SJSA1 (cell line): ENCODE results near the gene PPARG. TPM values are rescaled to one million over a fixed set of nuclear protein-coding genes. Genes with fewer than 3 reads are reported as not detected.
"Not testable (repeated sequence)": the region's sequence is repeated elsewhere in the genome, so short reads cannot be mapped to it uniquely, and the experiment has no call there.

Experiments
- DNase-seq, 2 experiments: peaks; one replicate each; pipeline ENCODE4 v3.0.0-alpha.2; 2015 to 2020; ENCODE audit warnings: low spot score in 2 of 2, low read depth in 1 of 2
- H3K27ac ChIP-seq: fragments of 250-450 bp; sonication (Bioruptor Pico); 2 replicates; pipeline ENCODE4 v1.5.1; 2020; ENCODE audit warnings: mild to moderate bottlenecking, moderate library complexity
- H3K27me3 ChIP-seq: fragments of 250-450 bp; sonication (Bioruptor Pico); replicated peaks from 2 replicates; pipeline ENCODE4 v1.5.1; 2020; ENCODE audit warnings: mild to moderate bottlenecking, moderate library complexity
- H3K36me3 ChIP-seq: fragments of 250-450 bp; sonication (Bioruptor Pico); 2 replicates; pipeline ENCODE4 v1.5.1; 2020; ENCODE audit warnings: mild to moderate bottlenecking
- H3K4me1 ChIP-seq: fragments of 250-450 bp; sonication (Bioruptor Pico); replicated peaks from 2 replicates; pipeline ENCODE4 v1.6.1; 2021; ENCODE audit warnings: mild to moderate bottlenecking
- H3K4me3 ChIP-seq: fragments of 250-450 bp; sonication (Bioruptor Pico); 2 replicates; pipeline ENCODE4 v1.5.1; 2020; ENCODE audit warnings: mild to moderate bottlenecking
- H3K9me3 ChIP-seq: fragments of 250-450 bp; sonication (Bioruptor Pico); replicated peaks from 2 replicates; pipeline ENCODE4 v1.5.1; 2020; ENCODE audit warnings: mild to moderate bottlenecking
- total RNA-seq: library from RNA; depleted of rRNA; stranded (reverse); fragments of >200 nt; shearing (Covaris generic); gene quantifications from 2 replicates; pipeline ENCODE4 v1.2.3, GENCODE V29; 2014

The PPARG gene
- total RNA-seq, 1 experiment from 2014 or later: 0.39 TPM

DNA sequence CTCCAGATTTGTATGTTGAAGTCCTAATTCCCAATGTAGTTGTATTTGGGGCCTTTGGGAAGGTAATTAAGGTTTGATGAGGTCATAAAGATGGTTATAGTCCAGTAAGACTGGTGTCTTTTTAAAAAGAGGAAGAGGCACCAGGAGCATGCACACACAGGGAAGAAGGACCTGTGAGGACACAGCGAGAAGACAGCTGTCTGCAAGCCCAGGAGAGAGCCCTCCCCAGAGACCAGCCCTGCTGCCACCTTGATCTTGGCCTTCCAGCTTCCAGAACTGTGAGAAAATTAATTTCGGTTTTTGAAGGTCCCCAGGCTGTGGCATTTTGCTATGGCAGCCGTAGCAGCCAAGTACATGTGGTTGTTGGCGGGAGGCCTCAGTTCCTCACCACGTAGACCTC, 162.6 kb downstream of the PPARG start:
- Histone ChIP-seq H3K4me1 (no peaks in the 10 kb centered on the region), H3K36me3 (no peaks in the 10 kb centered on the region), H3K9me3 (no peaks in the 10 kb centered on the region), H3K4me3 (no peak overlapping the region), H3K27ac (no peak overlapping the region), H3K27me3 (no peaks in the 10 kb centered on the region)
- no peak for DNase-seq

DNA sequence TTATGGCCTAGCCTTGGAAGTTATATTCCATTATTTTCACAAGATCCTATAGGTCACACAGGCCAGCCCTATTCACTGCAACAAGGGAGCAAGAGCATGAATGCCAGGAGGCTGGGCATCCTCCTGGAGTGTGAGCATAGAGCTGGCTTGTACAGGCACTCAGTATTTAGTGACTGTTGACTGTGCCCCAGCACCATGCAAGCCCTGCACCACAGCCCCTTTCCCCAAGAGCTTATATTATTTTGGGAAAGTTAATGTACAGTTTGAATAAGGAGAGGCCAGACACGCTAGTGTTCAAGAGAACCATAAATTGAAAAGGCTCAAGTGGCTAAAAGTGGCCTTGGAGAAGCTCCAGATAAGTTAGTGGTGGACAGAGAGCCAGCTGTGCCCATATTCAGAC, 163.1 kb downstream of the PPARG start:
- Histone ChIP-seq H3K27me3 (no peaks in the 10 kb centered on the region), H3K27ac (no peak overlapping the region), H3K4me3 (no peak overlapping the region), H3K9me3 (no peaks in the 10 kb centered on the region), H3K36me3 (no peaks in the 10 kb centered on the region), H3K4me1 (no peaks in the 10 kb centered on the region)
- no peak for DNase-seq

DNA sequence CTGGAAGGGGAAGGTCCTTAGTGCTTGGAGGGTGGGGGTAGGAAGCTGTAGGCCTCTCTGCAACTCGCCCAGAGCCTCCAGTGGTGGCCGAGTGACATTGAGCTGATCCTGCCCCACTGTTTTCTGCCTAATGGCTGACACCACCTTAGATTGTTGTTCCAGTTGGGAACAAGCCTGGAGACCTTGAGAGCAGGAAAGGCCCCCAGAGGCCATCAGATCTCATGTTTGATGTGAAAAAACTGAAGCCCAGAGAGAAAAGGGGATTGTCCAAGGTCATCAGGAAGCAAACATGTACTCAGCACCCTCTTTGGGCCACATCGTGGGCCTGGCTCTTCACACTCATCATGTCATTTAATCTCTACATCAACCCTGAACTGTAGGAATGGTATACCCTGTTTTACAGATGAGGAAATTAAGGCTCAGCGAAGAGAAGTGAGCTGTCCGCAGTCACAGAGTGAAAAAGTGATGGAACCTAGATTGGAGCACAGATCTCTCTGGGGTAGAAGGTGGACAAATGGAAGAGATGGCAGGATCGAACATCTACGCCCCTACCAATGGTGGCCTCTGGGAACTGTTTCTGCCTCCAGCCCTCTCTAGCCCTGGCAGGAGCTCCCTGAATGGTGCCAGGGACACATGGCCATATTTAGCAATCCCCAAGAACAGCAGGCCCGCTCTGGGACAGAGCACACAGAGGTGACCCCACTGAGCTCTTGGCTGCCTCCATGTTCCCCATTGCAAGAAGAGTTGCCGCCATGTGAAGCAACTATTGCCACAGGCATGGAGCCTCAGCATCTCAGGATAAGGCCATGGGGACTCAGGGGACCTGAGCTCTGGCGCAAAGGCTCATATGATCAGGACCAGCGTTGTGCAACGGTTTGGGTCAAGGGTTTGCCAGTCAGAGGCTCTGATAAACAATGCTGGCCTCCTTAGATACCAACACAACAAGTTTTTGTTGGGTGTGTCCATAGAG, 163.8 kb downstream of the PPARG start:
- H3K36me3 ChIP-seq: no peaks in the 10 kb centered on the region
- no peak overlapping the region for H3K4me3 ChIP-seq
- H3K9me3 ChIP-seq: no peaks in the 10 kb centered on the region
- no peaks in the 10 kb centered on the region for H3K27me3 ChIP-seq
- H3K4me1 ChIP-seq: no peaks in the 10 kb centered on the region
- DNase-seq: no peak
- no peak overlapping the region for H3K27ac ChIP-seq

DNA sequence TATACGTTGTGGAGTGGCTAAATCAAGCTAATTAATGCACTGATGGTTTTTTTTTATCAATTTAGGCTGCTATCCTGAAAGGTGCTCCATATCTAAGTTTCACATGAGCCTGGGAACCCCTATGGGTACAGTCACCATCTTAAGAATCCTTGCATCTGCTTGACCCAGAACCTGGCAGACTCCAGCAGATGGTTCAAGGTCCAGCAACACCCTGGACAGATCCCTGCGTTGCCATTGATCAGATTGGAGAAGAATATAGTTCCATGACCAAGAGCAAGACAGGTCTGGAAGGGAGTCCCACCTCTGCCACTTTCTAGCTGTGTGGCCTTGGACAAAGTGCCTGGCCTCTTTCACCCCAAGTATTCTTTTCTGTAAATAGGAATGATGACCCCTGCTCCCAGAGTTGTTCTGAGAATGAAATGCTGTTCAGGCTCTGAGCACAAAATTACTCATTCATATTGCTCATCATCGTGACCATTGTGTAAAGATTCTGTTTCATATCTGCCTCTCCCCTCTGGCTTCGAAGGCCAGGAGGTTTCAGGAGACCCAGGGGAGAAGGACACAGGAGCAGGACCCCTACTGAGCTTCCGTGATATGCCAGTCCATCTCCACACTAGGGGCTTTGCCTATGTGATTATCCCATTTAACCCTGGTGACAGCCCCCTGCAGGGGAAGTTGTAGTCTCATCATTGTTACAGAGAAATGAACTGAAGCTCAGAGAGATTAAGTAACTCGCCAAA, 165.4 kb downstream of the PPARG start:
- Histone ChIP-seq H3K9me3 (no peaks in the 10 kb centered on the region), H3K27me3 (no peaks in the 10 kb centered on the region), H3K4me1 (no peaks in the 10 kb centered on the region), H3K36me3 (no peaks in the 10 kb centered on the region), H3K27ac (no peak overlapping the region), H3K4me3 (no peak overlapping the region)
- DNase-seq: no peak

DNA sequence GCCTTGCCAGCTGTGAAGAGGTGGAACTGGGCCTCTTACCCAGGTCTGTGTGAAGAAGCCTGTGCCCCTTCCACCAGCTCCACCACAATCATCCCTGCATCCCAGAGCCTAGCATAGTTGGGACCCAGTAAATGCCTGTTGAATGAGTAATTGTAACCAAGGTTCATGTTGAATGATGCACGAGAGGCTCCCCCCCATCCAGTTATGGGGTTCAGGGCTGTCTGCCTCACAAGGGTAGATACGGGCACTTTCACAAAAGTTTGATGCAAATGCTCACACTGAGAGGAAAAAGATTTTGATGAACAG, 165.9 kb downstream of the PPARG start:
- no peak for DNase-seq
- H3K36me3 ChIP-seq: no peaks in the 10 kb centered on the region
- no peak overlapping the region for H3K27ac ChIP-seq
- H3K27me3 ChIP-seq: no peaks in the 10 kb centered on the region
- no peaks in the 10 kb centered on the region for H3K4me1 ChIP-seq
- H3K4me3 ChIP-seq: no peak overlapping the region
- H3K9me3 ChIP-seq: no peaks in the 10 kb centered on the region

DNA sequence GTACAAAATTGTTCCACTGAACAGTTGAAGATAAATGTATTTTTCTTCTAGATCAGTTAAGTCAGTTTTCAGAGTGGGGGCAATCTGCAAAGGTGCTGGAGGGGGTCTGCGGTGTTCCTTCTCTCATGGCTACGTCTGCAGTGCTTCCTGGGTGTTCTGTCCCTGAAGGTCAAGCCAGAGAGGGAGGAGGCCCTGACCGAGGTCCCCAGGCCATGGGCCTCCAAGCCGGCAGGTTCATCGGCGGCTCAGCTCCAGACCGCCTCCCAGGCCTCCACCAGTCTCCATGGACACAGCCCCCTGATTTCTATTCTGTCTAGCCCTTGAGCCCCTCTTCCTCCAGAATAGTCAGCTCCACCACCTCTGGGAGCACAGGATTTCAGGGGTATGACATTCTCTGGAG, 166.9 kb downstream of the PPARG start:
- no peaks in the 10 kb centered on the region for H3K36me3 ChIP-seq
- DNase-seq: no peak
- H3K4me3 ChIP-seq: no peak overlapping the region
- no peaks in the 10 kb centered on the region for H3K27me3 ChIP-seq
- no peak overlapping the region for H3K27ac ChIP-seq
- H3K4me1 ChIP-seq: no peaks in the 10 kb centered on the region
- H3K9me3 ChIP-seq: no peaks in the 10 kb centered on the region

DNA sequence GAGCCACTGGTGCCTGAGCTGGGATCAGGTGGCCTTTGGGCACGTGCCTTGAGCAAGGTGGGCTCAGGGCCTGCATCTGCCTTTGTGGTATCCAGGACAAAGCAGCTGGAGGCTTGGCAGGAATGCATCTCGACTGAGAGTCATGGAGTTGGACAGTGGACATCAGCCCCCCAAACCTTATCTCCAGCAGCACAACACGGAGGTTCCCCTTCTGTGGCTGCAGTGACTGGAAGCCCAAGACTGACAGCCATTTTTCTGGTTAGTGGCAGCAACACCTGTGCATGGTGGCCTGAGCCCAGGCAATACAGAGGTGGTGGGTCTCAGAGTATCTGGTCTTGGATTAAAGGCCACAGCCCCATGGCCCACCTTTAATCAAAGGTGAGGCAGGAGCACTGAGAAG, 167.6 kb downstream of the PPARG start:
- no peak for DNase-seq
- Histone ChIP-seq H3K4me3 (no peak overlapping the region), H3K36me3 (no peaks in the 10 kb centered on the region), H3K4me1 (no peaks in the 10 kb centered on the region), H3K27me3 (no peaks in the 10 kb centered on the region), H3K27ac (no peak overlapping the region), H3K9me3 (no peaks in the 10 kb centered on the region)

DNA sequence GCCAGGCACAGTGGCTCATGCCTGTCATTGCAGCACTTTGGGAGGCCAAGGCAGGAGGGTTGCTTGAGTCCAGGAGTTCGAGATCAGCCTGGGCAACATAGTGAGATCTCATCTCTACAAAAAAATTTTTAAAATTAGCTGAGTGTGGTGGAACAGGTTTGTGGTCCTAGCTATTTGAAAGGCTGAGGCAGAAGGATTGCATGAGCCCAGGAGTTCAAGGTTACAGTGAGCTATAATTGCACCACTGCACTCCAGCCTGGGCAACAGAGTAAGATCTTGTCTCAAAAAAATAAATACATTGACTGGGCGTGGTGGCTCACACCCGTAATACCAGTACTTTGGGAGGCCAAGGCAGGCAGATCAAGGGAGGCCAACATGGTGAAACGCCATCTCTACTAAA, 168.5 kb downstream of the PPARG start:
- H3K4me1 ChIP-seq, H3K36me3 ChIP-seq, DNase-seq, H3K27ac ChIP-seq, H3K9me3 ChIP-seq, H3K4me3 ChIP-seq, H3K27me3 ChIP-seq: not testable (repeated sequence)

DNA sequence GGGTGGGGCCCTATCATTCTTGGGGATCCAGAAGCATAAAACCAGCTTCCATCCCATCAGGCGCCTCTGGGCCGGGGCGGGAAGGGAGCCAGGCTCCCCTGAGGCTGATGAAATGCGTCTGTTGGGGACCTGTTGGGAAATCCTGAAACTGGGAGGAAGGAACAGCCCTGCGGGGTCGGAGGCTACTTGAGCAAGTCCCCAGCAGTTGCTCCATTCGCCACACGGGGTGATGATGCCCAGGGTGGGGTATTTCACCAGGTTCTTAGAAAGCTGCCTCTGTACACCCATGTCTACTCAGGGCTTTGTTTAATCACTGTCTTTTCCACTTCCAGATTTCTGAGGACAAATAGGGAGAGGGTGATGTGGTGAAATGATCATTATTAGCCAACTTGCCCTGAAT, 170.0 kb downstream of the PPARG start:
- no peak overlapping the region for H3K27ac ChIP-seq
- H3K36me3 ChIP-seq: no peaks in the 10 kb centered on the region
- H3K27me3 ChIP-seq: no peaks in the 10 kb centered on the region
- H3K4me1 ChIP-seq: no peaks in the 10 kb centered on the region
- no peak overlapping the region for H3K4me3 ChIP-seq
- H3K9me3 ChIP-seq: no peaks in the 10 kb centered on the region
- DNase-seq: no peak

DNA sequence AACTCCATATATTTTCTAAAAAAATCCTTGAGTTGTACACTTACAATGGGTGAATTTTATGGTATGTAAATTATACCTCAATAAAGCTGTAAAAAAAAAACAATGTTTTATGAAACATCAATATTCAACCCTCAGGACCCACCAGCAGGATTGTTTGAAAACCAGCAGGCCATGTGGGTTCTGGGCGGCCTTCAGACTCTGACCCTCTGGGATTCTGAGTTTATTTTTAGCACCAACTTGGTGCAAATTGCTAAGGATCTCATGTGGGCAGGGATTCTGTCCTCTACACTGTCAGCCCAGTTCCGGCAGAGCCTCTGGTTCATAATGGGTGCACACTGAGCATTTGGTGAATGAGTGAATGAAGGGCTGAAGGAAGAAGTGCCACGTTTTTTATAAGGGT, 171.3 kb downstream of the PPARG start:
- no peaks in the 10 kb centered on the region for H3K9me3 ChIP-seq
- no peak for DNase-seq
- no peaks in the 10 kb centered on the region for H3K36me3 ChIP-seq
- no peak overlapping the region for H3K27ac ChIP-seq
- no peaks in the 10 kb centered on the region for H3K4me1 ChIP-seq
- H3K27me3 ChIP-seq: no peaks in the 10 kb centered on the region
- no peak overlapping the region for H3K4me3 ChIP-seq

DNA sequence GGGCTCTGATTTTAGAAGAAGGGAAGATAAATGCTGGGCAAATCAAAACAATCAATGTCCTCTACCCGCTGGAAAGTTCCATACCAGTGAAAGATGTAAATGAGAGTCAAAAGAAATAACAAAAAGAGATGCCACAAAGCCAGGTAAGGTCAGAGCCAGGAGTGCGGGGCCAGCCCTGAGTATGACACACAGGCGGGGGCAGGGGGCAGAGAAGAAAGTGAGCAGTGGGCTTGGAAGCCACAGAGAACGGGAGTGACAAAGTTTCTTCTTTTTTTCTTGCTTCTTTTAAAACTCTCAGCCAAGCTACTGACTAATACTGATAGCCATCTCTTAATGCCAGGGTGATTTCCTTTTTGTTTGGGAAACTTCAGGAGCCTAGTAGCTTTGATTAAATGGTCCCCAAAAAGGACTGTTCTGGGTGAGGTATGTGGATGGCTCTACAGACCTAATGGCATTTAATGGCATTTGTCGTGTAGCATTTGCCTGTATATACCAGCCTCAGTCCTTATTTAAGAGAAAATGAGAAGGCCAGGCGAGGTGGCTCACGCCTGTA, 172.3 kb downstream of the PPARG start:
- DNase-seq: no peak
- Histone ChIP-seq H3K27ac (no peak overlapping the region), H3K4me1 (no peaks in the 10 kb centered on the region)

DNA sequence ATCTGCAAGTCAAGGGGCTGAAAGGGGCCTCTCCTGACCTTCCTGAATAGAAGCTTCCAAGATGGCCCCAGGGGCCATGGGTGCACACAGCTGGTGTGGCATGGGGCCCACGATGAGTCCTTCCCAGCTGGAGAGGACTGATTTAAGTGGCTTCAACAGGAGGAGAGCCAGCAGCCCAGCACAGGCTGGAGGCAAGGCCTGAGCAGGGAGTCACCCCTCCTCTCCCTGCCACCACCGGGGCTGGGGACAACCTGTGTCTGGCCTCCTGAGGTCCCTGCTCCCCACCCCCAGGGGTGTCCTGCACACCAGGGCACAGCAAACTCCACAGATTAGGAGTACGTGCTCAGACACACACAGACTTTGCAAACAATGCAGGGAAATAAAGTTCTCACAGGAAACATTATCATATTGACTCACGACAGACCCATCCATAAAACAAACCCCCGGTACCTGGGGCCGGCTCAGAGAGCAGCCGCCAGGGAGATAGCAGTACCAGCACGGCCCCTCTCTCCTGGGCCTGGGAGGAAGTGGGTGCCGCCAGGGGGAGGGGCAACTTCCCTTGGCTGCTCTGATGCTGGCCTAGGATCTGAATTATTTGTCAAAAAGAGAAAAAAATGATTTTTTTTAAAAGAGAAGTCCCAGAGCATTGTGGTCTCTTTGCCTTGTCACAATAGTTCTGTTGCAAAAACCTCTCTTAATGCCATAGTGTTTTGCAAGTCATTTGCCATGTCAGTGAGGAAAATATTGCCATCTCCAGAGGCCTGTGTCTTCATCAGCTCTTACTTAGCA, 173.5 kb downstream of the PPARG start:
- Histone ChIP-seq H3K27ac (no peak overlapping the region), H3K4me3 (no peak overlapping the region), H3K4me1 (no peaks in the 10 kb centered on the region), H3K36me3 (no peaks in the 10 kb centered on the region), H3K27me3 (no peaks in the 10 kb centered on the region; the same call in 1 of the 2 replicates), H3K9me3 (no peaks in the 10 kb centered on the region)
- DNase-seq: no peak

More for the DNA sequence above, 172.3 kb downstream of the PPARG start:
- H3K9me3 ChIP-seq: no peaks in the 10 kb centered on the region
- H3K27me3 ChIP-seq: no peaks in the 10 kb centered on the region; the same call in 1 of the 2 replicates
- no peaks in the 10 kb centered on the region for H3K36me3 ChIP-seq
- H3K4me3 ChIP-seq: no peak overlapping the region

DNA sequence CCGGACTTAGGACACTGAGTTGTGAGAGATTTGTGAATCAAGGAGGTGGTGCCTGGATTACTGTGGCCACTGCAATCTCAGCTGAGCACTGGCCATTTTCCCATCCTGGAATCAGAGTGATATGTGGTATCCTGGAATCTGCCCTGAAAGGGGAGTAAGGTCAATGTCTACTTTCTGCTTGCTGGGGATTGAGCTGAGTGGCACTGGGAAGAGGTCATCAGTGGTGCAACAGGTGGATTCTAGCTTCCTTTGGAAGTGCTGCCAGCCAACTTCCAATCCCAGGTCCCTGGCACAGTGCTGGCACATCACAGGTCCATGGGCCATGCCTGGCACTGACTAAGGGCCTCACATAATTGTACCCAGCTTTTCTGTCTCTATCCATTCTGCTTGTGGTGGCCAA, 174.8 kb downstream of the PPARG start:
- H3K36me3 ChIP-seq: no peaks in the 10 kb centered on the region

More for the DNA sequence above, 174.8 kb downstream of the PPARG start:
- no peak overlapping the region for H3K27ac ChIP-seq
- no peak for DNase-seq
- no peaks in the 10 kb centered on the region; the same call in 1 of the 2 replicates for H3K27me3 ChIP-seq
- no peaks in the 10 kb centered on the region for H3K4me1 ChIP-seq
- no peak overlapping the region for H3K4me3 ChIP-seq
- H3K9me3 ChIP-seq: no peaks in the 10 kb centered on the region
